BE2C (cell line): Measurements from ENCODE around the gene ZNF236.

Source experiments
- DNase-seq: peaks from one replicate; pipeline ENCODE4 v3.0.0-alpha.2; 2020
- H3K27me3 ChIP-seq: fragments of 250-450 bp; sonication (Bioruptor Pico); 2 replicates; pipeline ENCODE4 v1.5.1; 2020; ENCODE audit warnings: mild to moderate bottlenecking
- H3K36me3 ChIP-seq: fragments of 250-450 bp; sonication (Bioruptor Pico); 2 replicates; pipeline ENCODE4 v1.5.1; 2020; ENCODE audit warnings: mild to moderate bottlenecking
- H3K4me1 ChIP-seq: fragments of 250-450 bp; sonication (Bioruptor Pico); 2 replicates; pipeline ENCODE4 v1.5.1; 2020
- H3K4me3 ChIP-seq: 2 replicates; pipeline ENCODE4 v1.5.1; 2011; ENCODE audit warnings: low read depth, low read length
- H3K9me3 ChIP-seq: fragments of 250-450 bp; sonication (Bioruptor Pico); 2 replicates; pipeline ENCODE4 v1.5.1; 2020
- TF ChIP-seq, protein P1 (sequence below): IDR thresholded peaks from 2 replicates; pipeline ENCODE4 v1.5.1; 2012; ENCODE audit warnings: mild to moderate bottlenecking, low read depth, low read length

ZNF236 gene

DNA sequence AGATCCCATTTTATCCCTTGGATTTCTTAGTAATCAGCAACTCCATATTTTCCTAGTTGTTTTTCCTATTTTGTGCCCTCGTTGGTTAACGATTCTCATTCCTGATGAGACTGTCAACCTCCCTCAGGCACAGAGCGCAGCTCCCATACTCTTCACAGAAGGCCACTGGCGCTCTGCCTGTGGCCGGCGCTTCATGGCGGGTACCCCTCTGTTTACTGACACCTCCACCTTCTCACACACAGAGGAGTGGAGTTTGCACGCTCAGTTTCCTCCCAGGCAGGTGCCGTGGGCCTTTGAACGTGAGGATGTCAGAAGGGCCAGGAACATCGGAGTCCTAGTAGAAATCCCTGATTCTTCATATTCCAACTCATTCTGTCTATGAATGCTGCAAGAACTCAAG, 171.2 kb downstream of the ZNF236 start:
- TF ChIP-seq, protein P1, sequence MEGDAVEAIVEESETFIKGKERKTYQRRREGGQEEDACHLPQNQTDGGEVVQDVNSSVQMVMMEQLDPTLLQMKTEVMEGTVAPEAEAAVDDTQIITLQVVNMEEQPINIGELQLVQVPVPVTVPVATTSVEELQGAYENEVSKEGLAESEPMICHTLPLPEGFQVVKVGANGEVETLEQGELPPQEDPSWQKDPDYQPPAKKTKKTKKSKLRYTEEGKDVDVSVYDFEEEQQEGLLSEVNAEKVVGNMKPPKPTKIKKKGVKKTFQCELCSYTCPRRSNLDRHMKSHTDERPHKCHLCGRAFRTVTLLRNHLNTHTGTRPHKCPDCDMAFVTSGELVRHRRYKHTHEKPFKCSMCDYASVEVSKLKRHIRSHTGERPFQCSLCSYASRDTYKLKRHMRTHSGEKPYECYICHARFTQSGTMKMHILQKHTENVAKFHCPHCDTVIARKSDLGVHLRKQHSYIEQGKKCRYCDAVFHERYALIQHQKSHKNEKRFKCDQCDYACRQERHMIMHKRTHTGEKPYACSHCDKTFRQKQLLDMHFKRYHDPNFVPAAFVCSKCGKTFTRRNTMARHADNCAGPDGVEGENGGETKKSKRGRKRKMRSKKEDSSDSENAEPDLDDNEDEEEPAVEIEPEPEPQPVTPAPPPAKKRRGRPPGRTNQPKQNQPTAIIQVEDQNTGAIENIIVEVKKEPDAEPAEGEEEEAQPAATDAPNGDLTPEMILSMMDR: no peak
- Histone ChIP-seq H3K27me3 (no peaks in the 10 kb centered on the region), H3K4me1 (no peaks in the 10 kb centered on the region; the same call in 1 of the 2 replicates), H3K9me3 (no peaks in the 10 kb centered on the region), H3K4me3 (no peak overlapping the region), H3K36me3 (no peaks in the 10 kb centered on the region)
- DNase-seq: no peak

DNA sequence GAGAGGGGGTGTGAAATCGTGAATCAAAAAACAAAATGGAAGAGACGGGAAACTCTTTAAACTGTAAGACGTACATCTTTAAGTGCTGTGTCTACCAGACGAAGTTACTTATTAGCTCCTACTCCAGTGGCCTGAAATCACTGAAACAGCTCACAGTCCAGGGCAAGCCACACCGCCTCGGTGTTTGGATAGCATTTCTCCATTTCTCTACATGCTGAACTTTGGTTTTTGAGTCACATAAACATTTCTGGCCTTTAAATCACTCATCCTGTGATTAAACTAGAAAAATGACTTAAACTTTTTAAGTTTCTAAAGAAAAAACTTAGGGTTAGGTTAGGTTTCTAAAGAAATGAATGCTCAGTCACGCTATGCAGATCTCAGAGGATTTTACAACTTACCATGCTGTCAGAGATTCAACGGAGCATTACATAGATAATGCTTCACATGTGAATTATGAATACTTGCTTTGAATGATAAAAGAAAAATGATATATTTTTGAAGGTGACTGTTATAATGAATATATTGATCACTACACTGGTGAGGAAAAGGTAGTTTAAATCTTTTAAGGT, 171.8 kb downstream of the ZNF236 start:
- no peaks in the 10 kb centered on the region for H3K9me3 ChIP-seq
- H3K4me3 ChIP-seq: no peak overlapping the region
- TF ChIP-seq, protein P1: no peak
- DNase-seq: no peak
- H3K4me1 ChIP-seq: no peaks in the 10 kb centered on the region; the same call in 1 of the 2 replicates
- H3K36me3 ChIP-seq: no peaks in the 10 kb centered on the region
- H3K27me3 ChIP-seq: no peaks in the 10 kb centered on the region

DNA sequence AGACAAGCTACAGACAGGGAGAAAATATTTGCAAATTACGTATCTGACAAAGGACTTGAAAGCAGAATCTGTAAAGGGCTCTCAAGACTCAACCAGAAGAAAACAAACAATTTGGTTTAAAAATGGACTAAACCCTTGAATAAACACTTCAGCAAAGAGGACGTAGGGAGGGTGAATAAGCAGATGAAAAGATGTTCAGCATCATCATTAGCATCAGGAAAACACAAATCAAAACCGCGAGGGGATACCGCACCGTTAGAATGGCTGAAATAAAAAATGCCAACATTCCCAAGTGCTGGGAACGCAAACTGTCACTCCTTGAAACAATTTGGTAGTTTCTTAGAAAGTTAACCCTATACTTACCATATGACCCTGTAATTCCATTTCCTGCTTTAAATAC, 173.5 kb downstream of the ZNF236 start:
- H3K4me1 ChIP-seq: no peaks in the 10 kb centered on the region; the same call in 1 of the 2 replicates
- TF ChIP-seq, protein P1: no peak
- H3K9me3 ChIP-seq: no peaks in the 10 kb centered on the region
- H3K4me3 ChIP-seq: no peak overlapping the region
- H3K36me3 ChIP-seq: no peaks in the 10 kb centered on the region
- no peak for DNase-seq
- no peaks in the 10 kb centered on the region for H3K27me3 ChIP-seq

DNA sequence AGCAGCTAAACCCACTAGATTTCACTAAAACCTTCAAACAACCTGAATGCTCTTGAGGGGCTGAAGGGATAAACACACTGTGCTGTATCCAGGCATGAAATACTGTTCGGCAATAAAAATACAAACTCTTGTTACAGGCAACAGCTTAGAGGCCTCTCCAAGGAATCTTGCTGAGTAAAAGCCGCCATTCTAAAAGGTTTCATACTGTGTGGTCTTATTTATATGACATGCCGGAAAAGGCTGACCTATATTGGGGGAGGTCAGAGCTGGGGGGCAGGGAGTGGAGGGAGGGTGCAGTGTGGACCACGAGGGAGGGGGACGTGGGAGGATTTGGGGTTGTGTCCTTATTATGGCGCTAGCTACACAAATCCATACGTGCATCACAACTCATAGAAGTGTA, 174.1 kb downstream of the ZNF236 start:
- Histone ChIP-seq H3K4me1 (no peaks in the 10 kb centered on the region), H3K9me3 (no peaks in the 10 kb centered on the region), H3K4me3 (no peak overlapping the region), H3K36me3 (no peaks in the 10 kb centered on the region), H3K27me3 (no peaks in the 10 kb centered on the region)
- TF ChIP-seq, protein P1: no peak
- DNase-seq: no peak

DNA sequence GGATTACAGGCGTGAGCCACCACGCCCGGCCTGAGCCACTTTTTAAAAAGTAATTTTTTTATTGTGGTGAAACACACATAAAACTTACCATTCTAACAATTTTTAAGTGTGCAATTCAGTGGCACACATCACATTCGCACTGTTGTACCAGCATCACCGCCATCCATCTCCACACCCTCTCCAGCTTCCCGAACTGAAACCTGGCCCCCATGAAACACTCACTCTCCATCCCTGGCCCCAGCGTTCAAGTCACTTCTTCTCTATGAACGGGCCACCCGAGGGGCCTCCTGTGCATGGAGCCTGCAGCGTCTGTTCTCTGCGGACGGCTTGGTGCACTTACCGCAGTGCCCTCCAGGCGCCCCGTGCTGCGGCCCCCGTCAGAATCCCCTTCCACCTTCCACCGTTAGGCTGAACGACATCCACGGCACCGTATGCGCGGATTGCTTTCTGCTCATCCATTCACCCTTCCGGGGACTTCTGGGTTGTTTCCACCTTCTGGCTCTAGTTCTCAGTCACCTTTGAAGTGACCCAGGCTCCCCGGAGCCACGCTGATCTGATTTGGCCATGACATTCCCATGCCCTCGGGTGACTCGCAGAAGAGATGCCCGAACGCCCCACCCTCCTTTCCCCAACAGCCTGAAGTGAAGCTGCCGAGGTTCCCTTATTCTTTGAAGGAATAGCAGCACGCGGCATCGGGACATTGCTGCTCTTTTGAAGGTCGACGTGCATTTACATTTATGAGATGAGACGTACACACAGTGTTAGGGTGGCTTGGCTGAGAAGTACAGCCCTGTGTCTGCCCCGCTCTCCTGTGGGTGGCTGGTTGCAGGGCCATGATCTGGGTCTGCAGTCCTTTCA, 175.8 kb downstream of the ZNF236 start:
- no peak overlapping the region for H3K4me3 ChIP-seq
- H3K9me3 ChIP-seq: no peaks in the 10 kb centered on the region
- no peaks in the 10 kb centered on the region for H3K4me1 ChIP-seq
- TF ChIP-seq, protein P1: no peak
- DNase-seq: no peak
- no peaks in the 10 kb centered on the region for H3K27me3 ChIP-seq
- H3K36me3 ChIP-seq: no peaks in the 10 kb centered on the region

DNA sequence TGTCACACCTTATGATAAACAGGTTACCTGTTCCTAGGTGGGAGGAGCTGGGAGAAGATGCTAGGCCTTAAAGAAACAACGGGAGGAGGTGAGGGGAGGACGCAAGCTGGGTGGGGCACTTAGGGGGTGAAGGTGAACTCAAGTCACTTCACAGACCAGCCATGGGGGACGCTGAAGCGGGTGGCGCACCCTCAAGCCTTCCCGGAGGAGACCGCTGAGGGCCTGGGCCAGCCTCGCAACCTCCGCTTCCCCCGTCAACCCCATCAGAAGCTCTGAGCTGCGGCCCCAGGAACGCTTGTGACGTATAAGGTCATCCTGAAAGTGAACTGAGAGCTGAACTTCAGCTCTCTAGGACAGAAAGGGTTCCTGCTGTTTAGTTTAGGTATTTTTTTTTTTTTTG, 176.7 kb downstream of the ZNF236 start:
- DNase-seq: no peak
- H3K4me1 ChIP-seq: no peaks in the 10 kb centered on the region
- H3K36me3 ChIP-seq: no peaks in the 10 kb centered on the region
- H3K9me3 ChIP-seq: no peaks in the 10 kb centered on the region
- H3K4me3 ChIP-seq: no peak overlapping the region
- no peaks in the 10 kb centered on the region for H3K27me3 ChIP-seq
- TF ChIP-seq, protein P1: no peak
